HG03521 (cell line): ENCODE results near the gene F2RL1.
"Not testable (repeated sequence)": the region's sequence is repeated elsewhere in the genome, so short reads cannot be mapped to it uniquely, and the experiment has no call there.

Source experiments
- ATAC-seq: cut with Tn5 transposase; IDR thresholded peaks from one replicate; pipeline ENCODE4 v1.9.1; 2021; ENCODE audit warnings: mild to moderate bottlenecking, moderate library complexity; ENCODE audit not compliant: unreplicated experiment

Gene F2RL1, protein sequence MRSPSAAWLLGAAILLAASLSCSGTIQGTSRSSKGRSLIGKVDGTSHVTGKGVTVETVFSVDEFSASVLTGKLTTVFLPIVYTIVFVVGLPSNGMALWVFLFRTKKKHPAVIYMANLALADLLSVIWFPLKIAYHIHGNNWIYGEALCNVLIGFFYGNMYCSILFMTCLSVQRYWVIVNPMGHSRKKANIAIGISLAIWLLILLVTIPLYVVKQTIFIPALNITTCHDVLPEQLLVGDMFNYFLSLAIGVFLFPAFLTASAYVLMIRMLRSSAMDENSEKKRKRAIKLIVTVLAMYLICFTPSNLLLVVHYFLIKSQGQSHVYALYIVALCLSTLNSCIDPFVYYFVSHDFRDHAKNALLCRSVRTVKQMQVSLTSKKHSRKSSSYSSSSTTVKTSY

GRCh38 chr5:76818844-76819831 is at the start of gene F2RL1:
Gene F2RL1 (plus strand): TSS chr5:76819030. CDS start chr5:76819183, 153 bp downstream.
- no peak for ATAC-seq

- not testable (repeated sequence) for ATAC-seq
Measured at GRCh38 chr5:76771041-76771440, 47.8 kb upstream of the F2RL1 start.

DNA sequence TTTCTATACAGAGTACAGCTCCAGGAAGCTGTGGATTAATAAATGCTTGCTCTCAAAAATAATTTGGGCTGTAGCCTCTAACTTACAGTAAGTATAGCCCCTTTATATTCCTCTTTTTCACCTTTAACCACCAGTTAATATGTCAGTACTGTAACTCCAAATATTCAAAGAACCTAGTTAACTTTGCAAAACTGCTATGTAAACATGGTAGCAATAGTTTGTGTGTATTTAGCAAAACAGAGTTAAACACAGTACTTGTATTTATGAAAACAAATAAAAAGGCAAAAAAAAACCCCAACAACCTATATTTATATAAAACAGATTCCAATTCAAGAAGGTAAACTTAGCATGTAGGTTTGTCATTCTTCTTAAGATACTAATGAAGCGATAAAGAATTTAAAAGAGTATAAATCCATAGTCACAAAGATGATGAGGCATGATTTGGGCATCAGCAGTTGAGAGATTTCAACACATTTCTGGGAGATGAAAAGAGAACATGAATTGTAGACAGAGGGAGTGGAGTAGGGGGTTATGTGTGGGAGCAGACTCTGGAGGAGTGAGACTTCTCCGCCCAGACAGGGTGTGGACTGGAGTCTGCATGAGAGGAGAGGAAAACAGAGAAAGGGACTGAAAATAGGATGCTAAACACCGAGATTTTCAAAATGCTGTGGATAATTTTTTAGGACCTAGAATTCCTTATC is 47.0 kb upstream of the F2RL1 start:
- ATAC-seq = no peak

DNA sequence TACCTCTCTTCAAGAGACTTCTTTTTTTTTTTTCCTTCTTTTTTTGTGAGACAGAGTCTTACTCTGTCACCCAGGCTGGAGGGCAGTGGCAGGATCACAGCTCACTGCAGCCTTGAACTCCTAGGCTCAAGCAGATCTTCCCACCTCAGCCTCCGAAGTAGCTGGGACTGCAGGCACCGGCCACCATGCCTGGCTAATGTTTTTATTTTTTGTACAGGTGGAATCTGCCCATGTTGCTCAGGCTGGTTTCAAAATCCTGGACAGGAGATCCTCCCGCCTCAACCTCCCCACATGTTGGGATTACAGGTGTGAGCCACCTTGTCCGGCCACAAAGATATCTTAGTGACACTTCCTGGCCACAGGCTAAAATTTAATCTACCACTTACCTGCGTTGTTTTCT is 42.9 kb upstream of the F2RL1 start:
- no peak for ATAC-seq

- ATAC-seq = no peak
Measured at GRCh38 chr5:76776391-76776790, 42.4 kb upstream of the F2RL1 start.

DNA sequence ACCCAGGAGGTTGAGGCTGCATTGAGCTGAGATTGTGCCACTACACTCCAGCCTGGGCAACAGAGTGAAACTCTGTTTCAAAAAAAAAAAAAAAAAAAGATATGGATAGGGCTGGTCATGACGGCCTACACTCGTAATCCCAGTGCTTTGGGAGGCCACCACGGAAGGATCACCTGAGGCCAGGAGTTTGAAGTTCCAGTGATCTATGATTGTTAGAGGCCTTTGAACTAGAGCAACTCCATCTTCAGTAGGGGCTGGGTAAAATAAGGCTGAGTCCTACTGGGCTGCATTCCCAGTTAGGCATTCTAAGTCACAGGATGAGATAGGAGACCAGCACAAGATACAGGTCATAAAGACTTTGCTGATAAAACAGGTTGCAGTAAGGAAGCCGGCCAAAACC is 38.2 kb upstream of the F2RL1 start:
- ATAC-seq = not testable (repeated sequence)

DNA sequence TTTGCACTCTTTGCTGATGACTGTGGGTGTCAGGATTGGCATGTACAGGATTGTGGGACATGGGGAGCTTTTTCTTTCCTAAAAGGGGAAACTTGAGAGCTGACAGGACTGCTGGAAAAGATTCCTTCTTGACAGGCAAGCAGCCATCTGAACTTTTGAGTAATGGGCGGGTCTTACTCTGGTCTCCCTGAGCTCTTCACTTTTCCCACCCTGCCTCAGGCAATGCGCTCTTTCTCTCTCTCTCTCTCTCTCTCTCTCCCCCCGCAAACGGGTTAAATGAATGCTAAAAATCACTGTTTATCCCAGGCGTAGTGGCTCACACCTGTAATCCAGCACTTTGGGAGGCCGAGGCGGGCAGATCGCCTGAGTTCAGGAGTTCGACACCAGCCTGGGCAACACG is 37.1 kb upstream of the F2RL1 start:
- no peak for ATAC-seq

- ATAC-seq = no peak
Measured at GRCh38 chr5:76782444-76782843, 36.4 kb upstream of the F2RL1 start.

- ATAC-seq = no peak
Measured at GRCh38 chr5:76787237-76787636, 31.6 kb upstream of the F2RL1 start.

DNA sequence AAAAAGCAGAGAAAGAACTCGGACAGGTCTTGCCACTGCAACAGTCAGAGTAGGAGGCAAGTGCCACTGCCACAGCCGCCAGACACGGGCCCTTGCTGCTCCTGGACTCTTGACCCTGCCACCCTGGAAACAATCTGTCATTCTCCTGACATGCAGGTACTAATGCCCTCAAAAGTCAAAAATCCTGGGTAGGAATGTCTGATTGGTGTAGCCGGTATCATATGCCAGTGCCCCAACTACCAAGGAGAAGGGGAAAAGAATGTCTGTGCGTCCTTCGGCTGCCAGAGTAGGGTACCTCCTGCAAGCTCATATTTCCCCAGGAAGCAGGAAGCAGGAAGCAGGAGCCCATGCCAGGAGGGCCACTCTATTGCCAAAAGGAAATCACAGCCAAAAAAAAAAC is 30.5 kb upstream of the F2RL1 start:
- no peak for ATAC-seq

DNA sequence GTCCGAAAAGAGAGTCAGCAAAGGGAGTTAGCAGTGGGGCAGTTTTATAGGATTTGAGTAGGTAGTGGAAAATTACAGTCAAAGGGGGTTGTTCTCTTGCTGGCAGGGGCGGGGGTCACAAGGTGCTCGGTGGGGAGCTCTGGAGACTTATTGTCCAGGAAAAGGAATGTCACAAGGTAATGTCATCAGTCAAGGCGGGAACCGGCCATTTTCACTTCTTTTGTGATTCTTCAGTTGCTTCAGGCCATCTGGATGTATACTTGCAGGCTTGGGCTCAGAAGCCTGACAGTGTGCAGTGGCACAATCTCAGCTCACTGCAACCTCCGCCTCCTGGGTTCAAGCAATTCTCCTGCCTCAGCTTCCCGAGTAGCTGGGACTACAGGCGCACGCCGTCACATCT is 29.6 kb upstream of the F2RL1 start:
- ATAC-seq = not testable (repeated sequence)

GRCh38 chr5:76789991-76790581 is 28.7 kb upstream of the F2RL1 start:
- ATAC-seq = no peak

DNA sequence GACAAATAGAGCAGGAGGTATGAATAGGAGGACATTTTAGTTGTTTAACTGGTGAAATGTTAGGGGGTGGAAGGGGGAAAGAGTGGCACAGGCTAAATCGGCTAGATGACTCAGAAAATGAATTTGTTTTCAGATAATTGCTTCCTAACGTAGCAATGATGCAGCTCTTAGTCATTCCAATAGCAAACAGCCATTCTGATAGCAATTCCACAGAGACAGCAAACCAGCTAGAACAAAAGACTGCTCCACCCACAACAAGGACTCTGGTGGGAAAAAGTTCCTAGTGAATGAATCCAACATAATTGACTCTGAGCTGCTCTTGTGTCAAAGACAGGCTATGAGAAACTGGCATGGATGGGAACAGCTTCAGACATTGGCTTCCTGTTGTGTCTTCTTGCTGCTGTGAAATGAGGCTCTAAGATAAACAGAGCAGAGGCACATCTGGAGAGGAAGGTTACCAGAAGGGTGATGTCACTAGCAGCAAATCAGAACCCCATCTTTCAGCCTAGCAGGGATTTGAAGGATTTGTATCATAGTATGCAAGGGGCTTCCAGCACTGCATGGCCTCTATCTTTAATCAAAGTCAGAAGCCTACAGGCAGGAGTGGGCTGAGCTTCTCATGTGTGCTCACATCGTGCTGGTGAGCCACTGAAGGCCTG is 28.1 kb upstream of the F2RL1 start:
- no peak for ATAC-seq

DNA sequence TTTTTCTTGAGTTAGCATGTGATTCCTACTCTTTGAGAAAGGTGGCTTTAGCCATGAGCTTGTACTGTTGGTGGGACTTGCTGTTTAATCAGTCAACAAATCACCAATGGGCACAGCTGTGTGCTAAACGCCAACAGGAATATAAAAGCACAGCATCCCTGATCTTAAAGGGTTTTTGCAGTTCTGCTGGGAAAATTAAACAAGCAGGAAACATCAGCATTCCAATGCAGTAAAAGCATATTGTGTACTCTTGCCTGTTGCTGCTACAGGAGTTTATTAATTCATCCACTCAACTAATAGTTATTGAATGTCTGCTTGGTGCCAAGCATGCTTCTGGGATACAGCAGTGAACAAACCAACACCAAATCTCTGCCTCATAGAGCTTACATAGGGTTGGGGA is 27.4 kb upstream of the F2RL1 start:
- ATAC-seq = no peak

DNA sequence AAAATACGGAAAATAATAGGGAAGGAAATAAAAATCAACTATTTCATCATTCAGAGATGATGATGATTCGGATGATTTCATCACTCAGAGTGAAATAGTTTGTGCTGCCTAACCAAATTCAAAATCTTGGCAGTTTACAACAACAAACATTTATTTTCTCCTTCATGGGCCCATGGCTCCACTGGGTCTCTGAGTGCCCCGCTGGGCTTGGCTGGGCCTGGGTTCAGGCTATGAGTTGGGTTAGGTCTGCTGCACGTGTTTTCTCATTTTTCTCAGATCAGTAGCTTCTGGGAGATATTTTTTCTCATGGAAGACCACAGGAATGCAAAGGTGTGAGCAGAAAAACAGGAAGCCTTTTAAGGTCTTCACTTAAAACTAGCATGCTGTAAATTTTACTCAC is 24.0 kb upstream of the F2RL1 start:
- no peak for ATAC-seq

DNA sequence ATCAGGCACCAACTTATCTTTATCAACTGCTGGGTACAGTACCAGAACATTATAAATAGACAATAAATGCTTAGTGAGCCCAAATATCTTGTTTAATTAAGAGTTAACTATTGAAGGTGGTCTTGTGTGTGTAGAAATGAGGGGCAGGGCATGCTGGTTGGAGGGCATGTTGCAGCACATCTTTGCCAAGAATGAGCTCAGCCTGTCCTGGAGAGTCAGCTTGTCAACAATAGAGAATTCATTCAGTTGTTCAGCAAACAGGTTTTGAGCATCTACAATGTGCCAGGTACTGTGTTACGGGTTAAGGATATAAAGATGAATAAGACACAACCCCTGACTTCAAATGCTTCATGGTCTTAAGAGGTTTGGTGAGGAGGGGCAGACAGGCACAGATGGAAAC is 19.2 kb upstream of the F2RL1 start:
- ATAC-seq = no peak

DNA sequence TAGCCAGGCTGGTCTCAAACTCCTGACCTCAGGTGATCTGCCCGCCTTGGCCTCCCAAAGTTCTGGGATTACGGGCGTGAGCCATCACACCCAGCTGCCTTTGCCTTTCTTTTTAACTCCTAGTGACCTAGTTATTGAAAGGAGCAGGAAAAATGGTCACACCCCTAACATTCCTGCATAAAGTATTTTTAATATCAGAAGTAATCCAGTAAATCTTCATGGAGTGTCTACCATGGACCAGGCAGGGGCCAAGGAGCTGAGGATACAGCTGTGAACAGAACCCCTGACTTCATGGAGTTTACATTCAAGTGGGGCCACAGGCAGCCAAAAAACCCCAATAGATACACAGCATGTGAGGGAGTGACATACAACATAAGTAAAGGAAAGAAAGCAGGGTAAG is 18.3 kb upstream of the F2RL1 start:
- no peak for ATAC-seq

GRCh38 chr5:76801159-76801802 is 17.5 kb upstream of the F2RL1 start:
- ATAC-seq = no peak

DNA sequence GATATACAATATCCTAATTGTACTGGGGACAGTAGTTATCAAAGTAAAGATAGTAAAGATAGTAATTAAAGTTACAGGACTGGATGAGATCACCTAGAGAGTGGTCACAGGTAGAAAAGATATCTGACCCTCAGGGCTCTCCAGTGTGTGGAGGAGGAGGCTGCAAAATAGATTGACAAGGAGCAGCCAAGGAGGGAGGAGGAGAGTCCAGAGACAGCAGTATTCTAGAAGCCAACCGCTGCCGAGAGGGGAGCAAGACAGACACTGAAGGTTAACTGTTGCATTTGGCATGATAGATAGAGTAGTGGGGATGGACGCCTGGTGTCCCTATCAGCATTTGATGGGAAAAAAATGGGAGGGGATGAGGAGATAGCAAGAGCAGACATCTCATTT is 17.0 kb upstream of the F2RL1 start:
- no peak for ATAC-seq

DNA sequence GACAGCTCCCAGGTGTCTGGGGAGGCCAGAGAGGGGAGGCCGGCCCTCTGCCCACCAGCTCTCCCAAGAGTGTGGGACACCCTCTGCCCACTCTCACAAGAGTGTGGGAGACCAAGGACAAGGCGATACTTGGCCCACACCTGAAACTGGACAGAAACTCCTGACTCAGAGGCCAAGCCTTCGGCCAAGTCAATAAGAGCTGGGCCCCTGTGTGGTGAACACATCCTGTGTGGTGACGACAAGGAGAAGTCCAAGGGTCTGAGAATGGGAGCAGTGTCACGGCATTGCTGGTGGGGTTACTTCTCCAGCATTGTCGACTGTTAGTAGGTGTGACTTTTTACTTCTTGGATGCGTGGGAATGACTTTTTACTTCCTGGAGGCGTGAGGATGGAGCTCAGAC is 14.6 kb upstream of the F2RL1 start:
- no peak for ATAC-seq
